Brain microvascular endothelial cell (primary cell): ENCODE measurements around the gene TDRKH.

Source experiments
- DNase-seq: peaks from one replicate; pipeline ENCODE4 v3.0.0-alpha.2; 2020
- H3K27ac ChIP-seq: fragments of 250-450 bp; sonication (Bioruptor Pico); 2 replicates; pipeline ENCODE4 v1.5.1; 2020; ENCODE audit warnings: mild to moderate bottlenecking, moderate library complexity
- H3K27me3 ChIP-seq: fragments of 250-450 bp; sonication (Bioruptor Pico); replicated peaks from 2 replicates; pipeline ENCODE4 v1.5.1; 2020; ENCODE audit warnings: mild to moderate bottlenecking
- H3K36me3 ChIP-seq: fragments of 250-450 bp; sonication (Bioruptor Pico); replicated peaks from 2 replicates; pipeline ENCODE4 v1.5.1; 2020; ENCODE audit warnings: mild to moderate bottlenecking
- H3K4me3 ChIP-seq: 2 replicates; pipeline ENCODE4 v1.5.1; 2011; ENCODE audit warnings: low read depth, mild to moderate bottlenecking, control low read depth, low read length, moderate library complexity
- CTCF ChIP-seq: IDR thresholded peaks from 2 replicates; pipeline ENCODE4 v1.5.1; 2011; ENCODE audit warnings: low read depth, mild to moderate bottlenecking, moderate library complexity, low read length, control low read depth, inconsistent platforms; ENCODE audit errors: missing control alignments
- in situ Hi-C: cut with HindIII; loops from 2 replicates; pipeline ENCODE4 v1.10.0; 2017; ENCODE audit warnings: low sequenced_read_pairs, low pct_ligation_motif_present

The TDRKH gene

DNA sequence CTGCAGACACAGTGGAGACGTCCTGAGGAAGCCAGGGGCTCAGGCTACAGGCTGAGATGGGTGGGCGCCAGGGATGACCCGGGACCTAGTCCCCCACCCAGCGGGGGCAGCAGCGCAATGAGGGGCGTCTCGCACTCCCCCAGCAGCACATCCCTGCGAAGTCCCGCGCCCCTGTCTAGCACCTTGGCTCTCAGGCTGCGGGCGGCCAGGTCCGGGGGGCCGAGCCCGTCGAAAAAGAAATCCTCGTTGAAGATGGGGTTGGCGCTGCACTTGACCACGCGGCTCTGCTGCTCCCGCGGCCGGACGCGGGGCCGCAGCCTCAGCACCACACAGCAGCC lies 47.6 kb upstream of the TDRKH start:
- no peak for DNase-seq
- no peak for TF ChIP-seq CTCF
- Histone ChIP-seq H3K36me3 (no peaks in the 10 kb centered on the region), H3K27ac (no peak overlapping the region), H3K27me3 (peaks cover 11% of the 10 kb centered on the region), H3K4me3 (no peak overlapping the region)
- in situ Hi-C loops: no loop called here

GRCh38 chr1:151837197-151837596 lies 46.9 kb upstream of the TDRKH start:
- peaks cover 11% of the 10 kb centered on the region for H3K27me3 ChIP-seq
- H3K4me3 ChIP-seq: no peak overlapping the region
- H3K27ac ChIP-seq: no peak overlapping the region
- no peak for TF ChIP-seq CTCF
- H3K36me3 ChIP-seq: no peaks in the 10 kb centered on the region
- in situ Hi-C loops: no loop called here
- DNase-seq: no peak

GRCh38 chr1:151835596-151835995 lies 45.3 kb upstream of the TDRKH start:
- peaks cover 11% of the 10 kb centered on the region for H3K27me3 ChIP-seq
- H3K36me3 ChIP-seq: no peaks in the 10 kb centered on the region
- no peak overlapping the region for H3K4me3 ChIP-seq
- DNase-seq: no peak
- in situ Hi-C loops: no loop called here
- TF ChIP-seq CTCF: no peak
- H3K27ac ChIP-seq: no peak overlapping the region

- H3K4me3 ChIP-seq: no peak overlapping the region
- in situ Hi-C loops: no loop called here
- no peak for TF ChIP-seq CTCF
- DNase-seq: no peak
- no peaks in the 10 kb centered on the region for H3K36me3 ChIP-seq
- no peak overlapping the region for H3K27ac ChIP-seq
- H3K27me3 ChIP-seq: peaks cover 11% of the 10 kb centered on the region
Observed at GRCh38 chr1:151834239-151834638, 43.9 kb upstream of the TDRKH start.

GRCh38 chr1:151833172-151833900 lies 43.0 kb upstream of the TDRKH start:
- Histone ChIP-seq H3K4me3 (no peak overlapping the region), H3K27ac (no peak overlapping the region), H3K27me3 (peaks cover 7% of the 10 kb centered on the region), H3K36me3 (no peaks in the 10 kb centered on the region)
- TF ChIP-seq CTCF: no peak
- in situ Hi-C loops: no loop called here
- DNase-seq: no peak
